ENCODE measurements around the gene TNFAIP2. TPM values are rescaled to one million over a fixed set of nuclear protein-coding genes. Genes with fewer than 3 reads are reported as not detected.
"Not testable (repeated sequence)": the region's sequence is repeated elsewhere in the genome, so short reads cannot be mapped to it uniquely, and the experiment has no call there.

Gene TNFAIP2
- polyA plus RNA-seq, 3 donors = 24.6 to 405 (median 266) TPM

- WGBS, 3 donors = 6 to 10% (median 7%) methylated on average over 65 to 68 of the region's 68 CpGs
- H3K27ac ChIP-seq (ENCODE audit: low read depth, low read length) = no peak overlapping the region
Observed at GRCh38 chr14:103103461-103104388, 19.5 kb upstream of the TNFAIP2 start.

- no peak overlapping the region for H3K27ac ChIP-seq (ENCODE audit: low read depth, low read length)
- 7 to 17% (median 13%) methylated on average over 18 to 20 of the region's 20 CpGs for WGBS, 3 donors
Observed at GRCh38 chr14:103104389-103104653, 18.9 kb upstream of the TNFAIP2 start.

- no peak overlapping the region for H3K27ac ChIP-seq (ENCODE audit: low read depth, low read length)
- 4 to 8% (median 6%) methylated on average over 43 to 59 of the region's 59 CpGs for WGBS, 3 donors
Observed at GRCh38 chr14:103104654-103105452, 18.4 kb upstream of the TNFAIP2 start.

GRCh38 chr14:103105580-103106150 is 17.6 kb upstream of the TNFAIP2 start:
- 65 to 72% (median 69%) methylated on average over 9 of the region's 9 CpGs for WGBS, 3 donors
- no peak overlapping the region for H3K27ac ChIP-seq (ENCODE audit: low read depth, low read length)

GRCh38 chr14:103107455-103107854 is 15.8 kb upstream of the TNFAIP2 start:
- H3K27ac ChIP-seq (ENCODE audit: low read depth, low read length) = no peak overlapping the region
- WGBS, 3 donors = 95% methylated on average over 23 of the region's 23 CpGs

- 88 to 92% (median 89%) methylated on average over 25 to 28 of the region's 28 CpGs for WGBS, 3 donors
- H3K27ac ChIP-seq (ENCODE audit: low read depth, low read length) = no peak overlapping the region
Observed at GRCh38 chr14:103107941-103108748, 15.1 kb upstream of the TNFAIP2 start.

- WGBS, 3 donors = 26 to 70% (median 47%) methylated on average over 7 to 9 of the region's 9 CpGs
- H3K27ac ChIP-seq (ENCODE audit: low read depth, low read length) = no peak overlapping the region
Observed at GRCh38 chr14:103108749-103109207, 14.5 kb upstream of the TNFAIP2 start.

- WGBS, 3 donors = 40 to 66% (median 53%) methylated on average over 31 to 32 of the region's 32 CpGs
- no peak overlapping the region for H3K27ac ChIP-seq (ENCODE audit: low read depth, low read length)
Observed at GRCh38 chr14:103109535-103110441, 13.5 kb upstream of the TNFAIP2 start.

- 32 to 61% (median 45%) methylated on average over 14 of the region's 14 CpGs for WGBS, 3 donors
- H3K27ac ChIP-seq (ENCODE audit: low read depth, low read length) = no peak overlapping the region
Observed at GRCh38 chr14:103110681-103111231, 12.5 kb upstream of the TNFAIP2 start.

GRCh38 chr14:103111232-103111868 is 11.9 kb upstream of the TNFAIP2 start:
- H3K27ac ChIP-seq (ENCODE audit: low read depth, low read length) = no peak overlapping the region
- WGBS, 3 donors = 33 to 73% (median 70%) methylated on average over 5 to 6 of the region's 6 CpGs

GRCh38 chr14:103112400-103113243 is 10.6 kb upstream of the TNFAIP2 start:
- H3K27ac ChIP-seq (ENCODE audit: low read depth, low read length) = no peak overlapping the region
- WGBS, 3 donors = 42 to 57% (median 54%) methylated on average over 11 of the region's 11 CpGs

- 67 to 89% (median 75%) methylated on average over 5 of the region's 5 CpGs for WGBS, 3 donors
- H3K27ac ChIP-seq (ENCODE audit: low read depth, low read length) = no peak overlapping the region
Observed at GRCh38 chr14:103113303-103113702, 10.0 kb upstream of the TNFAIP2 start.

GRCh38 chr14:103113774-103114173 is 9.5 kb upstream of the TNFAIP2 start:
- WGBS, 3 donors = 65 to 90% (median 66%) methylated on average over 10 to 13 of the region's 13 CpGs
- H3K27ac ChIP-seq (ENCODE audit: low read depth, low read length) = no peak overlapping the region

GRCh38 chr14:103115086-103115679 is 8.1 kb upstream of the TNFAIP2 start:
- WGBS, 3 donors = 54 to 74% (median 57%) methylated on average over 12 of the region's 12 CpGs
- not testable (repeated sequence) for H3K27ac ChIP-seq (ENCODE audit: low read depth, low read length)

- no peak overlapping the region for H3K27ac ChIP-seq (ENCODE audit: low read depth, low read length)
- 88 to 92% (median 88%) methylated on average over 10 of the region's 10 CpGs for WGBS, 3 donors
Observed at GRCh38 chr14:103115845-103116572, 7.3 kb upstream of the TNFAIP2 start.

All from adipose tissue (tissue), 3 donors.